Activated gamma-delta T cell treated with Interleukin-2 at 50 U/mL for 16 hours (primary cell): ENCODE measurements around the gene P3R3URF.
A peak's percentile ranks its signal among the peaks of the same experiment; 100 is the strongest.

Experiments
- DNase-seq: peaks from one replicate; pipeline ENCODE4 v3.0.0-alpha.2; 2020

The P3R3URF gene

GRCh38 chr1:46193984-46194570, 17.8 kb upstream of the P3R3URF start:
- DNase-seq, result no peak

GRCh38 chr1:46193285-46193684, 17.0 kb upstream of the P3R3URF start:
- no peak for DNase-seq

GRCh38 chr1:46192171-46192570, 15.9 kb upstream of the P3R3URF start:
- no peak for DNase-seq

GRCh38 chr1:46191033-46191701, 14.9 kb upstream of the P3R3URF start:
- DNase-seq, result no peak

- no peak for DNase-seq
These were observed 14.3 kb upstream of the P3R3URF start for GRCh38 chr1:46190539-46190938.

GRCh38 chr1:46188295-46189030, 12.2 kb upstream of the P3R3URF start:
- DNase-seq, result no peak

GRCh38 chr1:46187106-46187869, 11.0 kb upstream of the P3R3URF start:
- no peak for DNase-seq

- no peak for DNase-seq
These were observed 9.8 kb upstream of the P3R3URF start for GRCh38 chr1:46186076-46186475.

- no peak for DNase-seq
These were observed 8.8 kb upstream of the P3R3URF start for GRCh38 chr1:46184920-46185658.

- no peak for DNase-seq
These were observed 7.8 kb upstream of the P3R3URF start for GRCh38 chr1:46183926-46184557.

- no peak for DNase-seq
These were observed 7.0 kb upstream of the P3R3URF start for GRCh38 chr1:46183079-46183847.

GRCh38 chr1:46181343-46182260, 5.3 kb upstream of the P3R3URF start:
- no peak for DNase-seq

GRCh38 chr1:46180082-46180616, 3.9 kb upstream of the P3R3URF start:
- no peak for DNase-seq

GRCh38 chr1:46179138-46180081, 3.1 kb upstream of the P3R3URF start:
- DNase-seq, result peak; percentile 66

- no peak for DNase-seq
These were observed 1.0 kb downstream of the P3R3URF start for GRCh38 chr1:46175243-46175642.

- DNase-seq, result no peak
These were observed 1.6 kb downstream of the P3R3URF start, which contains the start of gene TSPAN1 for GRCh38 chr1:46174448-46175231. Gene TSPAN1 (plus strand): TSS chr1:46175087. CDS start chr1:46181108, 6,021 bp downstream.

GRCh38 chr1:46173361-46173856, 2.9 kb downstream of the P3R3URF start:
- DNase-seq, result no peak

GRCh38 chr1:46172321-46172720, 4.0 kb downstream of the P3R3URF start:
- no peak for DNase-seq
